ENCODE data around the gene SLC27A2. TPM values are rescaled to one million over a fixed set of nuclear protein-coding genes. Genes with fewer than 3 reads are reported as not detected.

SLC27A2 gene
- total RNA-seq, 4 donors from 2014 or later, result 1.1 to 10.3 (median 6.6) TPM

GRCh38 chr15:50251638-50252182, 69.7 kb downstream of the SLC27A2 start:
- 94 to 95% methylated on average over 11 of the region's 11 CpGs for WGBS, 2 donors
- H3K4me3 ChIP-seq (replicated peaks in 1 of 3), result no peak overlapping the region
- H3K27me3 ChIP-seq, result no peaks in the 10 kb centered on the region
- no peak overlapping the region for H3K27ac ChIP-seq
- no peaks in the 10 kb centered on the region for H3K36me3 ChIP-seq
- TF ChIP-seq, protein P1, sequence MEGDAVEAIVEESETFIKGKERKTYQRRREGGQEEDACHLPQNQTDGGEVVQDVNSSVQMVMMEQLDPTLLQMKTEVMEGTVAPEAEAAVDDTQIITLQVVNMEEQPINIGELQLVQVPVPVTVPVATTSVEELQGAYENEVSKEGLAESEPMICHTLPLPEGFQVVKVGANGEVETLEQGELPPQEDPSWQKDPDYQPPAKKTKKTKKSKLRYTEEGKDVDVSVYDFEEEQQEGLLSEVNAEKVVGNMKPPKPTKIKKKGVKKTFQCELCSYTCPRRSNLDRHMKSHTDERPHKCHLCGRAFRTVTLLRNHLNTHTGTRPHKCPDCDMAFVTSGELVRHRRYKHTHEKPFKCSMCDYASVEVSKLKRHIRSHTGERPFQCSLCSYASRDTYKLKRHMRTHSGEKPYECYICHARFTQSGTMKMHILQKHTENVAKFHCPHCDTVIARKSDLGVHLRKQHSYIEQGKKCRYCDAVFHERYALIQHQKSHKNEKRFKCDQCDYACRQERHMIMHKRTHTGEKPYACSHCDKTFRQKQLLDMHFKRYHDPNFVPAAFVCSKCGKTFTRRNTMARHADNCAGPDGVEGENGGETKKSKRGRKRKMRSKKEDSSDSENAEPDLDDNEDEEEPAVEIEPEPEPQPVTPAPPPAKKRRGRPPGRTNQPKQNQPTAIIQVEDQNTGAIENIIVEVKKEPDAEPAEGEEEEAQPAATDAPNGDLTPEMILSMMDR (IDR thresholded peaks at IDR 0.05), result no peak
- no peak for TF ChIP-seq POLR2A (IDR thresholded peaks at IDR 0.05)
- H3K4me1 ChIP-seq, result peaks cover 0 to 4% of the 10 kb centered on the region in 2 donors
- H3K9me3 ChIP-seq, result no peaks in the 10 kb centered on the region
- no peak for DNase-seq
- intact Hi-C loops (cut with DNase I), result no loop called here

GRCh38 chr15:50252556-50252955, 70.6 kb downstream of the SLC27A2 start:
- no peak overlapping the region for H3K27ac ChIP-seq
- H3K27me3 ChIP-seq, result no peaks in the 10 kb centered on the region
- no peak for DNase-seq
- no peak for TF ChIP-seq POLR2A (IDR thresholded peaks at IDR 0.05)
- H3K4me1 ChIP-seq, result peaks cover 0 to 4% of the 10 kb centered on the region in 2 donors
- intact Hi-C loops (cut with DNase I), result no loop called here
- 91 to 95% methylated on average over 8 to 11 of the region's 11 CpGs for WGBS, 2 donors
- H3K9me3 ChIP-seq, result no peaks in the 10 kb centered on the region
- no peak overlapping the region for H3K4me3 ChIP-seq (replicated peaks in 1 of 3)
- H3K36me3 ChIP-seq, result no peaks in the 10 kb centered on the region

DNA sequence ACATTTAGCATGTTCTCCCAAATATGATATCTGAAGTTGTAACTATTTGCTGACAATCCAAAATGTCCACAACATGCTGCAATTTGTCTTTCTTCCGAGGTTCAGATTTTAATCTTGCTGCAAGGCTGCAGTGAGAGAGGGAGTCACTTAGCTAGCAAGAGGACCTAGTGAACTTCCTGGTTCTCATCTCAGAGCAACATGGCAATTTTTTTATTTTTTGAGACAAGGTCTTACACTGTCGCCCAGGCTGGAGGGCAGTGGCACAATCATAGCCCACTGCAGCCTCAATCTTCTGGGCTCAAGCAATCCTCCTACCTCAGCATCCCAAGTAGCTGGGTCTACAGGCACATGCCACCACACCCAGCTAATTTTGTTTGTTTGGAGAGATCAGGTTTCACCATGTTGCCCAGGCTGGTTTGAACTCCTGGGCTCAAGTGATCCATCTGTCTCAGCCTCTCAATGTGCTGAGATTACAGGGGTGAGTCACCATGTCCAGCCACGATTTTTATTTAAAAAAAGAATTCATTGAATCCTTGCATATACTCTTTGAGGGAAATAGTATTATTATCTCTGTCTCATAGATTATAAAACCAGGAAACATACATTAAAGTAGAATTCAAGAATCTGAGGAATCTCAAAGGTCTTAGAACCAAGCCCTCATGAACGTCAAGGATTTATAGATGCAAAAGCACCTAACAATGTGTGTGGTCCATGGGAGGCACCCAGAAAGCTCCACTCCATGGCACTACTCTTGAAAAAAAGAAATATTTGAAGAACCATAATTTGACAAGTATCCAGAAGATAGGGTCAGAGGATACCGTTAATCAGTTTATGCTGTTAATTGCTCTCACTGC, 74.4 kb downstream of the SLC27A2 start:
- no peaks in the 10 kb centered on the region for H3K4me1 ChIP-seq
- no peak overlapping the region for H3K27ac ChIP-seq
- no peaks in the 10 kb centered on the region for H3K27me3 ChIP-seq
- WGBS, 2 donors, result 73 to 80% methylated on average over 5 of the region's 5 CpGs
- H3K36me3 ChIP-seq, result no peaks in the 10 kb centered on the region
- no peaks in the 10 kb centered on the region for H3K9me3 ChIP-seq
- DNase-seq, result no peak
- intact Hi-C loops (cut with DNase I), result no loop called here
- TF ChIP-seq POLR2A (IDR thresholded peaks at IDR 0.05), result no peak
- TF ChIP-seq, protein P1 (IDR thresholded peaks at IDR 0.05), result no peak
- H3K4me3 ChIP-seq (replicated peaks in 1 of 3), result no peak overlapping the region

GRCh38 chr15:50257332-50257731, 75.3 kb downstream of the SLC27A2 start:
- 87 to 88% methylated on average over 8 of the region's 8 CpGs for WGBS, 2 donors
- DNase-seq, result no peak
- TF ChIP-seq, protein P1 (IDR thresholded peaks at IDR 0.05), result no peak
- no peak for TF ChIP-seq POLR2A (IDR thresholded peaks at IDR 0.05)
- H3K4me1 ChIP-seq, result no peaks in the 10 kb centered on the region
- no peaks in the 10 kb centered on the region for H3K9me3 ChIP-seq
- H3K36me3 ChIP-seq, result no peaks in the 10 kb centered on the region
- H3K27ac ChIP-seq, result no peak overlapping the region
- intact Hi-C loops (cut with DNase I), result no loop called here
- H3K4me3 ChIP-seq (replicated peaks in 1 of 3), result no peak overlapping the region
- H3K27me3 ChIP-seq, result no peaks in the 10 kb centered on the region

DNA sequence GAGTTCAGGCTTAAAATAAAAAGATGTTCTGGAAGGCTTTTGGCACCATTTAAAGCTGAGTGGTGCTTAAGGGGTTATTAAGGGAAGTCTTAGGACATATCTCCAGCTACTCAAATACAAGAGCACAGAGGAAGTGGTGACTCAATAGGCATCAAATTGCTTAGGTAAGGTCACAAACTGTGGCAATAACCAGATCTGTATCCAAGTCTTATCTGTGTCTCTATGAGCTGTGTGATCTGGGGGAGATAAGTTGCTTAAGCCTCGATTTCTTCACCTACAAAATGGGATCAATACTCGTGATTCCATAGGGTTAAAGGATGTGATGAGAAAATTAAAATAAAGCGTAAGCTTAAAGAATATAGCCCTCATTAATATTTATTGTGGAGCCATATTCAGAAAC, 75.9 kb downstream of the SLC27A2 start:
- Histone ChIP-seq H3K4me1 (no peaks in the 10 kb centered on the region), H3K4me3 (replicated peaks in 1 of 3) (no peak overlapping the region), H3K9me3 (no peaks in the 10 kb centered on the region), H3K27ac (no peak overlapping the region), H3K36me3 (no peaks in the 10 kb centered on the region), H3K27me3 (no peaks in the 10 kb centered on the region)
- 88 to 92% methylated on average over 3 of the region's 3 CpGs for WGBS, 2 donors
- no peak for TF ChIP-seq POLR2A (IDR thresholded peaks at IDR 0.05)
- TF ChIP-seq, protein P1 (IDR thresholded peaks at IDR 0.05), result no peak
- intact Hi-C loops (cut with DNase I), result no loop called here
- DNase-seq, result no peak
